GM20000 (cell line): ENCODE results near the gene TMC4.

Source experiments
- DNase-seq: peaks from one replicate; pipeline ENCODE4 v3.0.0; 2012; ENCODE audit warnings: low spot score
- CTCF ChIP-seq: IDR thresholded peaks from 2 replicates; pipeline ENCODE4 v1.5.1; 2012; ENCODE audit warnings: mild to moderate bottlenecking, control low read depth; ENCODE audit errors: extremely low read depth, missing control alignments

TMC4 gene

GRCh38 chr19:54137699-54138488 is 35.1 kb downstream of the TMC4 start, which contains the start of gene CNOT3:
Gene CNOT3, plus strand, starts transcription at chr19:54137762. Its CDS starts 5,217 bp downstream, at chr19:54142979.
- no peak for TF ChIP-seq CTCF
- no peak for DNase-seq

- no peak for TF ChIP-seq CTCF
- DNase-seq: peak; percentile 99
Measured at GRCh38 chr19:54136864-54137698, 35.9 kb downstream of the TMC4 start.

GRCh38 chr19:54136086-54136863 is 36.7 kb downstream of the TMC4 start:
- no peak for TF ChIP-seq CTCF
- no peak for DNase-seq

GRCh38 chr19:54133957-54134590 is 38.9 kb downstream of the TMC4 start:
- no peak for DNase-seq
- TF ChIP-seq CTCF: no peak

- no peak for TF ChIP-seq CTCF
- no peak for DNase-seq
Measured at GRCh38 chr19:54133312-54133956, 39.5 kb downstream of the TMC4 start.

GRCh38 chr19:54129617-54129996 is 43.4 kb downstream of the TMC4 start:
- no peak for TF ChIP-seq CTCF
- no peak for DNase-seq
